ENCODE data around the gene FOXP4. TPM values are rescaled to one million over a fixed set of nuclear protein-coding genes. Genes with fewer than 3 reads are reported as not detected.

The FOXP4 gene
- total RNA-seq, 1 donor from 2014 or later, result 66.5 TPM

DNA sequence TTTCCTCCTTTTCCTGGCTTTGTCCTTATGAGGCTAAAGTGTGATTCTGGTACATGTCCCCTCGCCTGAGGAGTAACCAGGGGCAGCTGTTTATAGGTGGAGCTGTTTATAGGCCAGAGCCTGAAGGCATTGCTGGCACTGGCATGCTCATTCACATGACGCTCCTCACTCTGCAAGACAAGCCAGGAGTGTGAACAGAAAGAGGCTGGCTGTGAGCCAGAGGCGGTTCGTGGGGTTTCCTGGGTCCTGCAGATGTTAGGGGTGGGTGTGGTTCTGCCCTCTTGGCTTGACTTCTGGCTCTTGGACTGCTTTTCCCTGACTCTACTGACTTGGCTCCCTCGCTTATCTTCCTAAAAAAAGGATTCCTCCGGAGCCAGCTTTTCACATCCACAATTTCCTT lies 79.3 kb downstream of the FOXP4 start:
- no peak for DNase-seq (ENCODE audit: low spot score)

DNA sequence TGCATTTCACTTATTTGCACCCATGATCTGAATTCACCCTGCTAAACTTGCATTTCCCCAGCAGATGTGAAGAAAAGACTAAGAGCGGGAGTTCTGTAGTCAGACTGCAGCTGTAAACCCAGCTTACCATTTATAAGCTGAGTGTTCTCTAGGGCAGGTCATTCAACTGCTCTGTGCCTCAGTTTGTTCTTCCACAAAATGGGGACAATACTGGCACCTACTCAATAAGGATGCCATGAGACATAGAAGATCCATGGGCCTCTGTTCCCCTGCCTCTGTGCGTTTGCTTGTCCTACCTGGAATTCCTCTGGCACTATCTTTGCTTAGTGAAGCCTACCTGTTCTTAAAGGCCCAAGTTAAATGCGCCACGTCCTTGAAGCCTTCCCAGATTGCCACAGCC lies 79.8 kb downstream of the FOXP4 start:
- no peak for DNase-seq (ENCODE audit: low spot score)

DNA sequence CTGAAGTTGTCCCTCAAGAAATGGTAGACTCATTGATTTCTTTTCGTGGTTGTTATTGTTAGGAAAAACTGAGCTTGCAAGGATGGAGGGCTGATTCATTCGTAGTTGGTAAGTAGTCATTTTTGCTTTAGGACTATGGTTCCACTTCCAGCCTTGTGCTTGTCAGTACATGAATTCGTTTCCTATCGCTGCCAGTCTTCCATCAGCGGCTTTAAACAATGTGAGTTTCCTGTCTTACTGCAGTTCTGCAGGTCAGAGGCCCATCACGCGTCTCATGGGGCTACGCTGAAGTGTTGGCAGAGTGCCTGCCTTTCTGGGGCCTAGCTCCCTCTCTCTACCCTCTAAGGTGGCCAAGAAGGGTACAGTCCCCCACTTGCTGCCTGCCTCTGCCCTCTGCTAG lies 80.7 kb downstream of the FOXP4 start:
- DNase-seq (ENCODE audit: low spot score), result no peak

DNA sequence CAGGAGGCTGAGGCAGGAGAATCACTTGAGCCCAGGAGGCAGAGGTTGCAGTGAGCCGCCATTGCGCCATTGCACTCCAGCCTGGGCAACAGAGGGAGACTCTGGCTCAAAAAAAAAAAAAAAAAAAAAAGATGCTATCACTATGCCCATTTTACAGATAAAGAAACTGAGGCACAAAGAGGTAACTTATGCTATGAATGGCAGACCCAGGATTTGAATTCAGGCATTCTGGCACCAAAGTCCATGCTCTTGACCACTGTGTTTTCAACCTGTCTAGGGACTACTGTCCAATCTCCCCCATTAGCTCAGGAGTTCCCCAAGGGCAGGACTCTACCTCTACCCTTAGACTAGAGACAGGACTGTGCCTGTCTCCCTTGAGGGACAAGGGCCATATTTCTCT lies 82.9 kb downstream of the FOXP4 start:
- DNase-seq (ENCODE audit: low spot score), result no peak

DNA sequence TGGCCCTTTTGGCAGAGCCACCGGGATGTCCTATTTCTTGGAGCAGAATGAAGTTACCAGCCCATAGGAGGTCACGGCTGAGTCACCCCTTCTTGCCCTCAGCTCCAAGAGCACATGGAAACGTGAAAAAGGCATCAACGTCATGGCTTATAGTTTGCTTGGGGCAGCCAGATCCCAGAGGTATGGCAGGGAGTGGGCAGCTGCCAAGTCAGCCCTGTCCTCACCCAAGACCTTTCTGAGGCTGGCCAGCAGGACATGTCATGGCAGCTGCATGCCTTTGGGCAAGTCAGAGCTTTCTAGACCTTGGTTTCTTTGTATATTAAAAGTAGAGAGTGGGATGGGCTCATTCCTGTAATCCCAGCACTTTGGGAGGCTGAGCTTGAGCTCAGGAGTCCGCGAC lies 83.9 kb downstream of the FOXP4 start:
- DNase-seq (ENCODE audit: low spot score), result no peak

DNA sequence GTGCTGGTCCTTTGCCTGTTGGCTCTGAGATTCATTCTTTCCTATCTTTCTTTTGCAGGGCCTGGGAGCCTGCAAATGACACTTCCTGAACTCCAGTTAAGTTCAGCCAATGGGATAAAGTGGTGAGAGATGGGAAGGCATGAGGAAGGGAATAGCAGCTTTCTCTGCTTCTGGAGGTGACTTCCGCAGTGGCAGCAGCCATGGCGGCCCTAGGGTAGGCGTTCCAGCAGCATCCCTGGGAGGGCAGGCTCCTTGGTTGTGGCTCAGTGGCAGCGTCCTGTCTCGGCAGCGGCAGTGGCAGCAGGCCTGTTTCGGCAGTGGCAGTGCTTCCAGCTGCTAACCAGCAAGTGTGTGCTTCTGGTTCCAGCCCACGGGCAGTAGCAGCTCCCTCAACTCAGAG lies 84.8 kb downstream of the FOXP4 start:
- DNase-seq (ENCODE audit: low spot score), result no peak

DNA sequence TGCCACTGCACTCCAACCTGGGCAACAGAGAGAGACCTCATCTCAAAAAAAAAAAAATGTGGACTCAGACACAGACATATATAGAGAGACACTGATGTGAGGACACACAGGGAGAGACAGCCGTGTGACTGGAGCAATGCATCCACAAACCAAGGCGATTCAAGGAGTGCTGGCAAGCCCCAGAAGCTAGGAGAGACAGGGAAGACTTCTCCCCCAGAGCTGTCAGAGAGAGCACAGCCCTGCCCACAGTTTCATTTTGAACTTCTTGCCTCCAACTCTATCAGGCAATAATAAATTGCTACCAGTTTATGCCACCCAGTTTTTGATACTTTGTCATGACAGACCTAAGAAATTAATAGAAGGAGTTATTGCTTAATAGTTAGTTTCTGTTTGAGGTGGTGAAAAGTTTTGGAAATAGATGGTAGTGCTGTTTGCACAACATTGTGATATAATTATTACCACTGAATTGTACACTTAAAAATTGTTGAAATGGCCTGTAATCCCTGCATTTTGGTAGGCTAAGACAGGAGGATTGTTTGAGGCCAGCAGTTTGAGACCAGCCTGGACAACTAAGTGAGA lies 87.0 kb downstream of the FOXP4 start:
- DNase-seq (ENCODE audit: low spot score), result no peak

DNA sequence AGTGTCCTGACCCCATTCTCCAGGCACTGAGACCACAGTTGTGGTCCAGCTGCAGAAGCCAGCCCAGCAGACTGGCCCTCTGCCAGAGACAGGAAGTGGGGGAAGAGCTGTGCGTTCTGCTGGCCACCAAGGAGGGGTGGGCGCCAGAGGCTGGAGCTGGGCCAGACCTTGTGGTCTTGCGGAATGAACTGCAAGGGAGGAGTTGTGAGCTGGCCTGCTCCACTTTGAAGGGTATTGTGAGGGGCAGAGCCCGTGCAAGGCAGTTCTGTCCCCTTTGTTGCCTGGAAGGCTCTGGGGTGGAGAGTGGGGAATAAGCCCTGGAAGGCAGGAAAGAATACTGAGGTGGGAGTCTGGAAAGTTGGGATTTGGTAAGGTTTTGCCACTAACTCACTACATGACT lies 88.5 kb downstream of the FOXP4 start:
- DNase-seq (ENCODE audit: low spot score), result no peak

DNA sequence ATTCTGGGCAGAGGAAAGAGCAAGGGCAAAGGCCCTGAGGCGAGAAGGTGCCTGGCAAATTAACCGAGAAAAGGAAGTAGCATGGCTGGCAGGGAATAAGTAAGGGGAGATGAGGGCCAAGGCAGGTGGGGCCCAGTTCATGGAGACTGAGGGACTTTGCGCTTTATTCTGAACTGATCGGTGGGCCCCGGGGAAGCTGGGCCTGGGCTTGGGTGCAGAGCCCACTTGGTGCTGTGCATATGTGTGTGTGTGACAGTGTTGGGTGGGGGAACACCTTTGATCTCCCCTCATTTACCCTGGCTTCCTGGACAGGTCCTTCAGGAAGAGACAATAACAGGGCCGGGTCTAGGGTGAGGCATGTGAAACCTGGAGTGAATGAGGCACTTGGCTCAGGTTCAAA lies 89.2 kb downstream of the FOXP4 start:
- no peak for DNase-seq (ENCODE audit: low spot score)

DNA sequence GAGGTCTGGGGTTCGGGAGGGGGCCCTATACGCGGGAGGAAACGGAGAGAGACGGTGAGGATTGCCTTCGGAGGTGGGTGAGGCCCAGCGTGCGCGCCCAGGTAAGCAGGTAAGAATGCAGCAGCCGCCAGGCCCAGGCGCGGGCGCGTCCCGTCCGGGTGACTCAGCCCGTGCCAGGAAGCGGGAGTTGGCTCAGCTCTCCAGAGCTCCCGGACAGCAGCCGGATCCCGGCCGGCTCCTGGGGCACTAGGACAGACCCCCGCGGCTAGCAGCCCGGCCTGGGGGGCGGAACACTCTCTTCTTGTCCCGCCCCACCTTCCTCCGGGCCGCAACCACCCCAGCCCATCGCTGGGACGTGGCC lies 90.6 kb downstream of the FOXP4 start:
- DNase-seq (ENCODE audit: low spot score), result peak; percentile 58

DNA sequence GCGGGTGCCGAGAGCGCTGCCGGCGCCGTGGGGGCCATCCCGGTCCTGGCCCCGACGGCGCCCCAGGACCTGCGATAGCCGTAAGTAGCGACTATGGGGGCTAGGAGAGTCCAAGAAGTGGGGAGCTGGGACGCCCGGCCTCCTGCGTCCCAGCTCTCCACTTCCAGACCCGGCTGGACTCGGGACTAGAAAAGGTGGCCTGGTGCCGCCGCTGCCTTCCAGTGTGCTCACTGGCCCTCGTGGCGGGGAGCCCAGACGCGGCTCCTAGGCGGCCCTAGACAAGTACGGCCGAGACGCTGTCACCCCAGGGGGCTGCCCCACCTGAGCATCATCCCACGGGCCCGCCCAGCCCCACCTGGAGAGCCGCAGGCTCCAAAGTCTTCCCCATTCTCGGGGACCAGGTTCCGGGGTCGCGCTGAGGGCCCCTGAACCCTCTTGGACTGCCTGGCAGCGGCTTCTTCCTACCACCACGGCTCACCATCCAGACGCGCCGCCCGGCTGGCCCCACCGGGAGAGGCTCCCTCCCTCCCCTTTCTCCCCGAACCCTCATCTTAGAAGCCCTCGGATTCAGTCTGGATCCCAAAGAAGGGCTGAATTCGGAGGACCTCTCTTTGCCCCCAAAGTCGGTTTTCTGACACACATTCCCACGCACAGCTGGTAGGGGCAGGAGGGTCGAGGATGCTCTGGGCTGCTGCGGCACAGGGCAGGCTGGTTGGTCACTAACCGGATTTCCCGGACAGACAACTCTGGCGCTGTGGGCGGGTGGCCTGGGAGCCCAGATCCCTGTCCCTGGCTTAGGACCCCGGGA lies 91.2 kb downstream of the FOXP4 start:
- DNase-seq (ENCODE audit: low spot score), result no peak

DNA sequence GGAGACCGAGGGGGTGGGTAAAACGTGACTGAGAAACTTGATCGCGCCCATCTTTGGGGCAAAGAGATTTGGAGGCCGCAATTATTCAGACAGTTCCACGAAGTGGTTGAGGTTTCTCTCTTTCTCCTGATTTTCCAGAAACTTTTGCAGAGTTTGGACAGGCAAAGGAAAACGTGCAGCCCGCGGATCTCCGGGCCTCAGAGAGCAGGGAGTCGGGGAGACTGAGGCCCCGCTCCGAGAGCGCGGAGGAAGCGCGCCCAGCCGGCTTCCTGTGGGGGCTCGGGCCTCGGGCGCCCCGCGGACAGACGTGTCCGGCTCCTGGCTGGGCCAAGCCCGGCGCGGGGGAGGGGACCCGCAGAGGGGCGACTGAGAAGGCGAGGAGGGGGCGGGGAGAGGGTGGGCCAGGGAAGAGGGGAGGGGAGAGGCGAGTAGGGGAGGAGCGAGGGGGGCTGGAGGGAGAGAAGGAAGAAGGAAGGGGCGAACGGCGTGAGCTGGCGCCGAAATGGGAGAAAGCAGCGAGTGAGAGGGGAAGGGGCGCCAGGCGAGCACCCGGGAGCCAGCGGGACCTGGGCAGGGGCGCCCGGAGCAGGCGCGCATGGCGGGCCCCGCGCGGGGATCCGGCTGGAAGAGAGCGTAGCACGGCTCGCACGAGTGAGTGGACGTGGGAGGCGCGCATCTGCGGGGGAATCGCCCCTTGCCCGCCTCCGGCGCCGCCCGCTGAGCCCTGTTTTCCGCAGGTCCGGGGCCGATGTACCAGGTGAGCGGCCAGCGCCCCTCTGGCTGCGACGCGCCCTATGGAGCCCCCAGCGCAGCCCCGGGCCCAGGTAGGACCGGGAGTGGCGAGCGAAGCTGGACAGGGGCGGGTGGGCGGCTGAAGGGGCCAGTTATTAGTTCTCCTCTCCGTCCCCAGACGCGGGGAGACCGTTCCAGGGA lies 92.1 kb downstream of the FOXP4 start, which contains the start of gene MDFI:
Gene MDFI (plus strand): TSS at position 467 of the 933 bp plus-strand sequence. CDS start 282 bp downstream, at position 749.
- DNase-seq (ENCODE audit: low spot score), result no peak

DNA sequence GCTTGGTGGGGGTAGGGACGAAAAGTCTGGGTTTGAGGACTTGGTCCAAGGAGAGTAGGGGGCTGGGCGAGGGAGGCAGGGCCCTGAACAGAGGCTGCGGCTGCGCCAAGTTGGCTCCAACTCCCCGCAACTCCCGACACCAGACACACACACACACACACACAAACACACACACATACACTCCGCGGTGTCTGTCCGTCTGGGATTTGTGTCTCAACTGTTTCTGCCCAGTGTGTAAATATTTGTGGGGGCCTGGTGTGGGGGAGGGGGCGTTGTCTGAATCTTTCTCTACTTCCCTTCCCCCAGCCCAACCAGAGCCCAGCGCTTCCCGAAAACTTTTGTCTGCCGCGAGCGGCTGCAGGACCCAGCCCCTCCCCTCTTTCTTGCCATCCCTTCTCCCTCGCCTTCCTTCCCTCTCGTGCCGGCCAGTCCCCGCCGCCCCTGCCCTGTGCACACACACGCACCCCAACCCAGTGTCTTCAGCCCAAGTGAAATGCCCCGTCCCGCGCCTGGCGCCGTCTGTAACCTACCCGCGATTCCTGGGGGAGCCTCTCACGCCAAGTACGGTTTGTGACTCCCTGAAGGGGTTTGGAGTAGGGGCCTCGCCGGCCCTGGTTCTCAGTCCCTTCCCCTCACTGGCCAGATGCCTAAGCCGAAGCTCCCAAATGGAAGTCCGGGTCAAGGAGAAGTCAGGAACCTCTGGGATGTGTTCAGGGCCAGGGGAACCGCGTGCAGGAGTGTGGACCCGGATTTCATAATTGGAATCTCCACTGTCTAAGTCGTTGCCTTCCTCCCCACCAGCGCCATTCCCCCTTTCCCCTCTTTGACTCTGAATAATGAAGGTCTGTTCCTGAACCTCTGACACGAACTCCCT lies 93.0 kb downstream of the FOXP4 start:
- DNase-seq (ENCODE audit: low spot score), result no peak

DNA sequence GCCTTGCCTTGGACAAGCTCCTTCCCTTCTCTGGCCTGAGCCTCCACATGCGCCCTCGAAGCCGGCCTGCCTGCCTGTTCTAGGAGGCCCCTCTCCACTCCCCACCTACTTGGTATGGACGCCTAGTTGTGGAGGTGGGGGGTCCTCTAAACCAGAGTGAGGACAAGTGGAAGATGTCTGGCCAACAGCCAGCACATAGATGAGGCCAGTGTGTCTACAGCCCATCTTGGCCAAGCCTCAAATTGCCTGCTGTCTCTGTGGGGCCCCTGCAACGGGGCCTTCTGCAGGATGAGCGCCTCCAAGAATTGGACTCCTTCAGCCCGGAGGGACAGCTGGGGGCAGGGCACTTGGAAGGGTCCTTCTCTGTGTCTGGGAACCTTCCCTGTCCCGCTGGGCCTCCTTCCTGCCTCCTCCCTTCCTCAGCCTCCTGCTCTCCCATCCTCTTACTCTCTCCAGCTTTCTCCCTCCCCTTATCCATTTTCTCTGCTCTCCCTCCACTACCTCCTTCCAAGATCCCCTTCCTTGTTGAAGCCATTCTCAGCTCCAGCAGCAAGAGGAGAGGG lies 93.7 kb downstream of the FOXP4 start:
- no peak for DNase-seq (ENCODE audit: low spot score)

DNA sequence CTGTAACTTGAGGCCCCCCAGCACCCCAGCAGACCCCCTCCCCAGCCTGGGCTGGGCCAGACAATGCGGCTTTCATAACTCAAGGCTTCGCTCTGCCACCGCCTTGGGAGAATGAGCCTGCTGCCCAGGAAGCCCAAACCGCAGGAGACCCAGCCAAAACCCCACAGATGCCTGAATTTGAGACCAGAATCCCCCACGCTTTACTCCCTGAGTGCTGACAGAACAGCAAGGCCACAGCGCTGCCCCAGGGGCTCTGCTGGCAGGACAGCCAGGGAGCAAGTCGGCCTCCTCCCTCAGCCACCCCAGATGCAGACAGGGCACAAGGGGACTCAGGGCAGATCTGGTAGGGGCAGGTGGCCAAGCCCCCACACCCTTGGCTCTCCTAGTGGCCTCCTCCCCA lies 94.2 kb downstream of the FOXP4 start:
- no peak for DNase-seq (ENCODE audit: low spot score)

DNA sequence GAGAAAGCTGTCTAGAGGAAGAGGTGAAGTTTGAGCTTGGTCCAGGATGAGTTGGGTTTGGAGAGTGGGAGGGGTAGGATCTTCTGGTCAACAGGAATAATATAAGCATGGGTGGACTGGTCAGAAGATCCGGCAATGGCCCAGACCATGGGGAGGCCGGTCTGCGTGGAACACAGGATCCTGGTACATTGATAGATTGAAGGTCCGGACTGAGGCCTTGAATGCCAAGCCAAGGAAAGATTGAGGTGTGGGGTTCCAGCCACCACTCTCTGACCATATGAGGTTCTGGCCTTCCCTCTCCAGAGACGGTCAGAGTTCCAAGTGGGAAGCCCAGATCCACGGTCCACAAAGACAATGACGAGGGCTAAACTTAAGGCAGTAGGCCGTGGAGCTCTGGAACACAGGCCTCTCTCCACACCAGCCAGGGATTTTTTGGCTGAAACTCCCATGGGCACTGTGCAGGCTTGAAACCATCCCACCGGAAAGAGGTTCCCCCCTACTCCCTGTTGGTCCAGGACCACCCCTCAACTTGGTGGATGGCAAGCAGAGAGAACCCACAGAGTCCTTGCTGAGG lies 95.3 kb downstream of the FOXP4 start:
- DNase-seq (ENCODE audit: low spot score), result no peak

DNA sequence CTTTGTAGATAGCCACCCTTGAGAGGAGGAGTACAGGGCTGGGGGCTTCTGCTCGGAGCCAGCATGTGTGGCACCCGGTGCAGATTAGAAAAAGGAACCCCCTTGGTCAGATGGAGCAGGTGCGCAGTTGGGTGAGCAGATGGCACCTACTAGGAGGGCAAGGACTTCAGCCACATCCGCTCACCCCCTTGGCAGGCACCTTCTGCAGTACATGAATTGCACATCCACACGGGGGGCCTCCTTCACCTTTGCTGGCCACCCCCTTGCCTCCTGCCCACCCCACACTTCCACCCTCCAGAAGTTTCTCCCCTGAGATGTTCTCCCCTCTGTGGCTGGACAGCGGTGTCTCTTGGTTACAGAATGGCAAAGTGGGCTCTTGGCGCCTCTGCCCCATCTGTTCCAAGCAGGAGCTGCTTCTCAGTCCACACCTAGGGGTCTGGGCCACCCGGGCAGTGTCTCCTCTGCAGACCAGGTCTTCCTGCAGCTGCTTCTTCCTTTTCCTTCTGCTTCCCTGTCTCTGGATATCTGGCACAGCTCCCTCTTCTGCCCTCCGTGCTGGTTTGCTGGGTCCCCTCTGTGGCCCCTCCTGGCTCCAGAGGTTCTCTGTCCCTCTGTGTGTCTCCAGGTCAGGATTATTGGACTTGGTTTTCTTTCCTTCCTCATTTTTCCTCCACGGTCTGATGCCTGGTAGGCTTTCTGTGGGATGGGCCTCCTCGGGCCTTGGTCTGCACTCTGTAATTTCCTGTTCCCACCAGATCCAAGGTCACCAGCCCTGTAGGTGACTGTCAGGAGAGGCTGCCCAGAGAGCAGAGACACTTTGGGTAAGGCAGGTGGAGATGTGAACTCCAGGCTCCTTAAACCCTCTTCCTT lies 96.1 kb downstream of the FOXP4 start:
- DNase-seq (ENCODE audit: low spot score), result no peak

DNA sequence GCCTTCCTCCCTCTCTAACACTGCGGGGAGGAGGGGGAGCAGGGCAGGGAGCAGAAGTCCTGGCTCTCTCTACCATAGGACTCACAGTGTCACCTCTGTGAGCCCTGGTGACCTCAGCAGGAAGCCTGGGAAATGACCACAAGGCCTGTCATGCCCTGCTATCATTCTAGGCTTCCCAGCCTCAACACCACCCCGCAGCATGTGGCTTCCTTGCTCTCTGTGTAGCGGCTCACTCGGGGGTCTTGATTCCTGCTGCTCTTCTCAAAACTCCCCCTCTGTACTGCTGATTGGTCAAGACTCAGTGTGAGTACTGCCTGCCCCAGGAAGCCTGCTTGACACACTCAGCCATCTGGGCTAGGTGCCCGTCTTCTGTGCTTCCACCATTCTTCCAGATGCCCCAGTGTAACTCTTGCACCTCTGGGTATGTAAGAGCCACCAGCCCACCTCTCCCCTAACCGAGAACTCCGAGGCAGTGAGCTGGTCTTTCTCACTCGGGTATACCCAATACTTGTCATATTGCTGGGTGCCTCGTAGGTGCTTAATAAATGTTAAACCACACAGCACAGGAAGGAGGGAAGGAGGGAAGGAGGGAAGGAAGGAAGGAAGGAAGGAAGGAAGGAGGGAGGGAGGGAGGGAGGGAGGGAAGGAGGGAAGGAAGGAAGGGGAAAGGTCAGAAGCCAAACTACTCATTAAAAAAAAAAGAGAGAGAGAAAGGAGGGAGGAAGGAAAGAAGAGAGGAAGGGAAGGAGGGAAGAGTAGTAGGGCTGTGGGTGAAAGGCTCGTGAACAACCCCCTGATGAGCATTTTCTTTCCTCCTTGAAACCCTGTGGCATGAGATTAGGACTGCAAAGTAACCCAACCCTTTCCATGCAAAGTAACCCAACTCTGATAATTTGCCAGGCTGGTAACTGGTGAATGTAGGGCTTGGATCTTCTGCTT lies 97.0 kb downstream of the FOXP4 start:
- no peak for DNase-seq (ENCODE audit: low spot score)

DNA sequence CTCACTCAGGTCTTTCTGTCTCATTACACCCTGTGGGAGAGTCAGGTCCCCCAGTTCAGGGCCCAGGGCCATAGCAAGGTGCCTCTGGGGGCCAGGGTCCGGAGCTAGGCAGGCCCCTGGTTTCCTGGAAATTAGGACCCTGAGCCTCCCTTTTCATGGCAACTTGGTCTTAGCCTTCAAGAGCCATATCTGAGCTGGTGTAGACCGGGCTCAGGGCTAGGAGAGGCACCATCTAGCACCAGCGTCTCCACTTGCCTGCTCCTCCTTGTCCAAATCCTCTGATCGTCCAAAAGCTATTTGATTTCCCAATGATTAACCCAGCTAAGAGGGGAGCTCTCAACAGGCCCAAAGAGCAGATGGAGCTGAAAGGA lies 97.7 kb downstream of the FOXP4 start:
- DNase-seq (ENCODE audit: low spot score), result no peak

Data from mucosa of gallbladder (tissue), 1 donor.